Mucosa of stomach (tissue), 1 donor: ENCODE data around the gene SOX6.

Experiments used
- H3K27me3 ChIP-seq: one replicate; pipeline ENCODE4 v1.7.0; 2013; ENCODE audit warnings: mild to moderate bottlenecking, low read length; ENCODE audit not compliant: control insufficient read depth, insufficient read depth
- H3K36me3 ChIP-seq: one replicate; pipeline ENCODE4 v1.7.0; 2013; ENCODE audit warnings: low read length; ENCODE audit not compliant: control insufficient read depth, insufficient read depth
- H3K4me1 ChIP-seq: one replicate; pipeline ENCODE4 v1.7.0; 2013; ENCODE audit warnings: mild to moderate bottlenecking, low read length; ENCODE audit not compliant: control insufficient read depth, insufficient read depth
- H3K4me3 ChIP-seq: one replicate; pipeline ENCODE4 v1.7.0; 2013; ENCODE audit warnings: low read length
- H3K9ac ChIP-seq: one replicate; pipeline ENCODE4 v1.7.0; 2013; ENCODE audit warnings: mild to moderate bottlenecking, low read length, moderate library complexity
- H3K9me3 ChIP-seq: one replicate; pipeline ENCODE4 v1.7.0; 2013; ENCODE audit warnings: mild to moderate bottlenecking, low read length, moderate library complexity; ENCODE audit not compliant: control insufficient read depth
- donor health status: Pancreatic carcinoma.

Gene SOX6

DNA sequence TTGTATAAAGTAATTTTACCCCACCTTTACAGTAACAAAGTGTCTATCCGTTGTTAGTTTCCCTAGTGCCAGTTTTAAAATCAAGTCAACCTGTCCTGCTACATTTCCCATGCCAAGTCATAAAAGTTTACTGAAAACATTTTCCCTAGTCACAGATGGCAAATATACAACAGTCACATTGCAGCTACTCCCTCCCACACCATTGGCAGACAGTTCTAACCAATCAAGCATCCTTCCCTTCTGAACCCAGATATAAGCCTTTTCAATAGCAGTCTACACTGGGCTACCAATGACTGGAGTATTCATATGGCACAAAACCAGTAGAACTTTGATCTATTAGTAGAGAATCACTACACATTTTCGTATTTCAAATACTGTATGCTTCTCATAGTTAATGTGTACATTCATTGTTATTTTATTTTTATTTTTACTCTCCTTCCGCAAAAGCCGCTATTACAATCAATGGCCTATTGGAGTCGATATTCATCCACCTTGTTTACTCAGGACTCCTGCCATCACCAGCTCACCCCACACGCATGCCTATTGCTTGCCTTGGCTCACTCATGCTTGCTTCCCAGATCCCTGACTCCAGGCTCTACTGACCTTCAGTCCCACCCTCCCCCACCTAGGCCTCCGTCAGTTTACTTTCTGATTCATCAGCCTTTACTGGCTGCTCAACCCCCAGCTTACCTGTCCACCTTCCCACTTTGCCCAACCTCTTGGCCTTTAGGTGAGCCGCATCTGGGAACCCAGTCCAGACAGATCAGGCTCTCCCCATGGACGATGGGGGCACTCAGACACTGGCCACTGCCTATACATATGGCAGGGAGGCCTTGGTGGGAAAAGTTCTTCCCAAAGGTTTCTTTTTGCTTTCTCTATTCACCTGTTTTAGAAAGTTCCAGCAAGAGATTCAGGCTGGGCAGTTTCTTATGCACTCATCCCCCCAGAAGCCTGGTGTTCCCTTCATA is 408.4 kb downstream of the SOX6 start:
- Histone ChIP-seq H3K4me1 (peaks cover 7% of the 10 kb centered on the region), H3K9ac (no peak overlapping the region), H3K9me3 (no peaks in the 10 kb centered on the region), H3K4me3 (no peak overlapping the region), H3K36me3 (no peaks in the 10 kb centered on the region), H3K27me3 (no peaks in the 10 kb centered on the region)

- no peak overlapping the region for H3K4me3 ChIP-seq
- no peaks in the 10 kb centered on the region for H3K36me3 ChIP-seq
- H3K9ac ChIP-seq = no peak overlapping the region
- H3K27me3 ChIP-seq = no peaks in the 10 kb centered on the region
- peaks cover 7% of the 10 kb centered on the region for H3K4me1 ChIP-seq
- no peaks in the 10 kb centered on the region for H3K9me3 ChIP-seq
These were observed 410.6 kb downstream of the SOX6 start for GRCh38 chr11:15945726-15946125.

- H3K27me3 ChIP-seq = no peaks in the 10 kb centered on the region
- H3K9ac ChIP-seq = no peak overlapping the region
- no peaks in the 10 kb centered on the region for H3K36me3 ChIP-seq
- peaks cover 7% of the 10 kb centered on the region for H3K4me1 ChIP-seq
- H3K9me3 ChIP-seq = no peaks in the 10 kb centered on the region
- no peak overlapping the region for H3K4me3 ChIP-seq
These were observed 411.9 kb downstream of the SOX6 start for GRCh38 chr11:15944460-15944859.

GRCh38 chr11:15943418-15944197 is 412.7 kb downstream of the SOX6 start:
- Histone ChIP-seq H3K27me3 (no peaks in the 10 kb centered on the region), H3K36me3 (no peaks in the 10 kb centered on the region), H3K9me3 (no peaks in the 10 kb centered on the region), H3K9ac (no peak overlapping the region), H3K4me3 (no peak overlapping the region), H3K4me1 (peaks cover 7% of the 10 kb centered on the region)

GRCh38 chr11:15942936-15943335 is 413.4 kb downstream of the SOX6 start:
- no peak overlapping the region for H3K9ac ChIP-seq
- no peaks in the 10 kb centered on the region for H3K36me3 ChIP-seq
- no peaks in the 10 kb centered on the region for H3K27me3 ChIP-seq
- peaks cover 7% of the 10 kb centered on the region for H3K4me1 ChIP-seq
- H3K9me3 ChIP-seq = no peaks in the 10 kb centered on the region
- H3K4me3 ChIP-seq = no peak overlapping the region

DNA sequence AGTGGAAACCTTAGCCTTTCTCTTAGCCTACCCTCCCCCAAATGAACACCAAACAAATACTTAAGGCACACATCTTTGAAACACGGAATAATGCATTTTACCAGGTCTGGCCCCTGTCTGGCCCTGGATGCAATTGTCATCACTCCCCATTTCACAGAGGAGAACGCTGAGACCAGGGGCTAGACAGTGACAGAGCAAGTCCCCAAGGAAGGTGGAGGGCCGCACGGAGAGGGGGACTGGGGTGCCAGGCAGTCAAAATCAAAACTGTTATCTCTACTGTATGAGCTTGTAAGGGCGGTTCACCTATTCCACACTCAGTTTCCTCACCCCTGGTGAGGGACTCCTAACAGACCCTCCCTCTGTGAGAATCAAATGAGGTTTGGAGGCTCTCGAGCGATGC is 414.2 kb downstream of the SOX6 start:
- H3K4me1 ChIP-seq = peaks cover 7% of the 10 kb centered on the region
- H3K27me3 ChIP-seq = no peaks in the 10 kb centered on the region
- H3K9ac ChIP-seq = no peak overlapping the region
- no peak overlapping the region for H3K4me3 ChIP-seq
- no peaks in the 10 kb centered on the region for H3K36me3 ChIP-seq
- H3K9me3 ChIP-seq = no peaks in the 10 kb centered on the region

DNA sequence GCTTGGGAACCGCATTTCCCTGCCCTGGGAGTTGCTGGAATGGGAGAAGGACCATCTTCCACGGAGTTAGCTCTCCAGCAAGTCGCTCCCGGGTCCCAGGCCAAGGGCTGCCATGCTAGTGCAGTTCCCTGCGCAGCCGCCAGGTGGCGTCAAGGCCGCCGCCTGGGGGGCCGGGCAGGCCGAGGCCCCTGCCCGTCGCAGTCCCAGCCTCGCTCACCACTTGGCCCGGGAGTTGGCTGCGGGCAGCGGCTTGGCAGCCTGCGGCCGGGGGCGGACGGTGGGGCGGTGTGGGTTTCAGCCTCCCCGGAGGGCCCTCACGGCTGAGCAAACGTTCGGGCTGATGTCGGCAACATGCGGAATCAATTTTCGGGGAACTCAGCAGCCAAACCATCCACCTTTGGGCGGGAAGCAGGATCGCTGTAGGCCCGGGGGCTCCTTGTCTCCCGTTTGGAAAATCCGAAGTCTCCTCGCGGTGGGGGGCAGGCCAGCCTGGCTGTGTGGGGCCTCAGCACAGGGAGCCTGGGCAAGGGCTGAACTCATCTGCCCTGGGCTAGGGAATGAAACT is 415.1 kb downstream of the SOX6 start:
- no peak overlapping the region for H3K4me3 ChIP-seq
- no peaks in the 10 kb centered on the region for H3K9me3 ChIP-seq
- H3K36me3 ChIP-seq = no peaks in the 10 kb centered on the region
- peaks cover 7% of the 10 kb centered on the region for H3K4me1 ChIP-seq
- H3K27me3 ChIP-seq = no peaks in the 10 kb centered on the region
- H3K9ac ChIP-seq = no peak overlapping the region

GRCh38 chr11:15940462-15941205 is 415.7 kb downstream of the SOX6 start:
- H3K4me1 ChIP-seq = peaks cover 7% of the 10 kb centered on the region
- H3K9me3 ChIP-seq = no peaks in the 10 kb centered on the region
- H3K27me3 ChIP-seq = no peaks in the 10 kb centered on the region
- H3K36me3 ChIP-seq = no peaks in the 10 kb centered on the region
- H3K9ac ChIP-seq = no peak overlapping the region
- H3K4me3 ChIP-seq = no peak overlapping the region

- Histone ChIP-seq H3K9me3 (no peaks in the 10 kb centered on the region), H3K27me3 (no peaks in the 10 kb centered on the region), H3K9ac (no peak overlapping the region), H3K4me3 (no peak overlapping the region), H3K36me3 (no peaks in the 10 kb centered on the region), H3K4me1 (peaks cover under 1% of the 10 kb centered on the region)
These were observed 417.4 kb downstream of the SOX6 start for GRCh38 chr11:15938983-15939382.

DNA sequence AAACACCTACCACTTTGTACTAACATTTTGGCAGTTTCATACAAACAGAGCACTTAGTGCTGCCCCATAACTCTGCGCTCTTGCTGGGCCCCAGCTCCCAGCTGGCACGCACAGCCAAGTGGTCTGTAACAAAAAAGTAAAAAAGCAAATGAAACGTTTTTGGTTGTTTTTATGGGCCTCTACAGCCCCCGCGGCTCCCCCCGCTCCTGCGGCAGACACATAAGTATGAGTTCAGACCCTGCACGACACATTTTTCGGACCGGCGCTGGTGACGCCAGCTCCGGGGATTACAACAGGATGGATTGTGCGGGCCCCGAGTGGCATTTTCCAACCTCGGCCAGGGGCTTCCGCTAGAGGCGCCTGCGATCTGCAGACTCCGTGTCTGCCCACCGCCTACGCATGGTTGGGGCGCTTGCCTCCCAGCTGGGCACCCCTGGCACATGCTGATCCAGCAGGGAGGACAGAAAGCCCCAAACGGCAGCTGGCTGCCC is 418.2 kb downstream of the SOX6 start:
- Histone ChIP-seq H3K36me3 (no peaks in the 10 kb centered on the region), H3K4me1 (no peaks in the 10 kb centered on the region), H3K9me3 (no peaks in the 10 kb centered on the region), H3K9ac (no peak overlapping the region), H3K27me3 (no peaks in the 10 kb centered on the region), H3K4me3 (no peak overlapping the region)

DNA sequence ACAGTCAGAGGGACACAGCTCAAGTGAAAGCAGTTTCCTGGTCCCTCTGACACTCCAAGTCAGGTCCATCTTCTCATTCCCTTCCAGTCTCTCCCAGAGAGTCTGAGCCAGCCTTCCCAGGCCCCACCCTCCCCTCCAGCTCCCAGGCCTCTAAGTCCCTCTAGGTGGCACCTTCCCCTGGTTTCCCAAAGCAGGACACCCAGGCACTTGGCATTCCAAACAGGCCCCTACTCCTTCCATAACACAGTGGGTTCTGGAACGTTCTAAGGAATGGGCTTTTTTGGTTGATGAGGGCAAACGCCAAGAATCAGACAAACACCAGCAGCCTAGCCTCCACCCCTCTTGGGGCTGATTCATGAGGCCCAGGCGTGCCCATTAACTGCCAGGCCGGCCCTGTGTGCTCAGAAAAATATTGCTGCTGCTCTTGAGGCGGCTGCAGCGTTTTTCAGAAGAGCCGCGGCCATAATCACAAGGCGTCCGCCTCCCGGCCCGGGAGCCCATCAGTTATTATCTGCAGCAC is 418.7 kb downstream of the SOX6 start:
- Histone ChIP-seq H3K27me3 (no peaks in the 10 kb centered on the region), H3K9me3 (no peaks in the 10 kb centered on the region), H3K36me3 (no peaks in the 10 kb centered on the region), H3K4me1 (no peaks in the 10 kb centered on the region), H3K4me3 (no peak overlapping the region), H3K9ac (no peak overlapping the region)
